Activated CD8-positive, alpha-beta memory T cell treated with anti-CD3 and anti-CD28 coated beads, Interleukin-2, amount 50 U/mL, for 24 hours (primary cell): ENCODE measurements around the gene NDUFAF2.

Source experiments
- DNase-seq: peaks from one replicate; pipeline ENCODE4 v3.0.0-alpha.2; 2020; ENCODE audit errors: extremely low read depth

The NDUFAF2 gene

DNA sequence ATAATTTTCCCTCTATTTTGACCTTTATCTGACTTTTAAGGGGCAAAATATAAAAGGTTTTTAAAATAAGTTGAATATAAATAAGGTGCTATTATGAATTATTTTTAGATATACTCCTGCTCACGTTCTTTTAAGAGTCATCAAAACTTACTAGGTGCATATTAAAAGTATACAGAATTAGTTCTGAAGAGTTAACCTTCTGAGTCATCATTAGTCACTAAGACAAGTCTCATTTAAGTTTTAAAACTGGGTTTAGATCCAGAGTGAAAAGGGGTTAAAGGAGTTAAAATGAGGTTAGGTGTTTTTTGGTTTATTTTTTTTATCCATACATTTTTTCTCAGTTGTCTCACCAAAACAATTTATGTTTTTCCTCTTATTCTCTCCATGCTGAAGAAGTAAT is 175.5 kb downstream of the NDUFAF2 start:
- no peak for DNase-seq

DNA sequence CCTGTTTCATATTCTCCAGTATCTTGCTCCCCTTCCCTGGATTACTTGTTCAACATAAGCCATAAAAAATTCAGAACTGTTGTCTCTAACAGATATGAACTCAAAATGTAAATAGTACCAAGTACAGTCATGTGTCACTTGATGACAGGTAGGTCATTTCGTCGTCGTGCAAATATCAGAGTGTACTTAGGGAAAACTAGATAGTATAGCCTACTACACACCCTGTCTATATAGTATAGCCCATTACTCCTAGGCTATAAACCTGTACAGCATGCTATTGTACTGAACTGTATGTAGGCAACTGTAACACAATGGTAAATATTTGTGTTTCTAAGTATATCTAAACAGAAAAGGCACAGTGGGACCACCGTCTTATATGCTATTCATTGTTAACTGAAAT is 178.1 kb downstream of the NDUFAF2 start:
- DNase-seq = no peak

DNA sequence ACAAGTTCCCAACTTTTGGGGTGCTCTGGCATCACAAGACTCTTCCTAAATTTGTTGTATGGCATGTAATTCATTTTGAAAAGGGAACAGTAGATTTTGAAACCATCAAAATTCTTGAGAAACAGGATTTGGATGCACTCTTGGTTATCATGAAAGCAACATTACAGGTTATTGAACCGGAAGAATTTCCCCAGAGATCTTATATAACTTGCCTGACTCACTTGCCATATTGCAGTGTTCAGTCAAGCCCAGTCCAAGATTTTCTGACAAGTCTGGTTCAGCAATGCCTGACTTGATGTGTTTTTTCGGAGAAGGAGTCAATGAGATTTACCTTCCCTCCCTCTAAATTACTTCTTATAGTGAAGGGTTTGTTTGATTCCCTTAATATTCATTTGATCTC is 185.3 kb downstream of the NDUFAF2 start:
- DNase-seq = no peak

DNA sequence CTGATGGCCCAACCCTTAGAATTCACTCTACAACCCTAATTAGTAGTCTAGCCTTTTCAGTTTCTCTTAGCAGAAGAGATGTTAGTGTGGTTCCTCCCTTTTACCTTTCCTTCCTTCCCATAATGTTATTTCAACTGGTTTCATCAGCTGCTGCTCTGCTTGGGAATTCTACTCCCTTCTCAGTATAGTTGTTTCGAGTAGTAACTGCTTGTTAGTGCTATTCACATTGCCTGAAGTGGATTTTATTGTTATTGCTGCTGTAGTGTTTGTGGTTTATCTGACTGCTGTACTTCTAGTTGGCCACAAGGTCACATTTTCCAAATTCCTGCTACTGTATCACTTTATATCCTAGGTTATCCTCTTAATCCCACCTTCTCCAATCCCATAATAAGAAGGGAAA is 187.6 kb downstream of the NDUFAF2 start:
- DNase-seq = no peak

DNA sequence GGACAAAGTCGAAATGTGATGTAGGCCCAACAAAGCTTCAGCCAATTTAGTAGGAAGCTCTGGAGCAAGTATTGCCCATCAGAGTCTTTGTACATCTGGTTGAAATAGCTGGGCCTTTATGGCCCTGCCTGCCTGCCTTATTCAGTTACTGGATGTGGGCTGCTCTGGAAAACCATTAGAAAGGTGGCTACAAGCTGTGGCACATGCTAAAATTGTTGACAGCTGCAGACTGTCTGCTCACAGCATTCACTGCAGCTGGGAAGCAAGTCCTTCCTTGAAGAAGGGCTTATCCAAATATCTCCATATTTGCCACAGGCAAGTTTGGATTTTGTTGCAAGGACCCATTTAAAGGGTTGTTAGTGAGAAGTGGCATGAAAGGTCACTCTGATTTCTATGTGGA is 192.8 kb downstream of the NDUFAF2 start:
- DNase-seq = no peak

DNA sequence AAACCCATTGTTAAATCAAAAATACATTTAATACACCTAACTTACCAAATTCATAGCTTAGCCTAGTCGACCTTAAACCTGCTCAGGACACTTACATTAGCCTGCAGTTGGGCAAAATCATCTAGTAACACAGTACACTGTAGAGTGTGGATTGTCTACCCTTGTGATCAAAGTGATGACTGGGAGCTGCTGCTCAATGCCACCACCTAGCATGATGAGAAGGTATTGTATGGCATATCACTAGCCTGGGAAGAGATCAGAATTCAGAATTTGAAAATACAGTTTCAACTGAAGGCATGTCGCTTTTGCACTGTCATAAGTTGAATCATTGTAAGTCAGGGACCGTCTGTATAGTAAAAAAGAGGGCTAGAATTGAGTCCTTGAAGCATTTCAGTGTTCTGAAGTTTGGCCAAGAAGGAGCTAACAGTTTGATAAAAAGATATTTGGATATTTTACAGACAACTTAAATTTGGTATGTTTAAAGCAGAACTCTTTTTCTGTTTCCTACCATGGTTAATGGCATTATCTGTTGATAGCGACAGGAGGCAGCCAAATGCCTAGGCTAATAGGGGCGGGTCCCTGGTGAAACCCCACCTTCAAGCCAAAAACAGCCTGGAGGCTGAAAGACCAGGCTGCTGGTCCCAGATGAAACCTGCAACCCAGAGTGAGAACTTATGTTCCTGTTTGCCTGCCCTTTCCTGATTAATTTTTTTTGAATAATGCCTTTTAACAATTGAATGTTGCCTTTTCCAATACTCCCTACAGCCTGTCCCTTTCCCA is 194.3 kb downstream of the NDUFAF2 start:
- no peak for DNase-seq

DNA sequence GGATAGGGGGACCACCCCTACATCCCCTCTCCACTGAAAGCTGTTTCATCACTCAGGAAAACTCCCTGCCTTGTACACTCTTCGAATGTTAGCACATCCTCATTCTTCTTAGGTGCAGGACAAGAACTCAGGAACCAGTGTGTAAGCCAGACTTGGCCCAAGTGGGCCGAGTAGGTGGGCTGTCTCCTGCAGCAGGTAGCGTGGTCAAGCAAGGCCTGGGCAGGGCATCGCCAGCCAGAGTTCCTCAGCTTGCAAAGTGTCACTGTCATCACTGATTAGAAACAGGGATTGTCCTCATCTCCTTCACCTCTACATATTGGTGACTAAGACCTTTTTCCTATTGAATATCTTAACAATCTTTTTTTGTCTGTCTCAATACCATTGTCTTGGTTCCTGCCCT is 194.9 kb downstream of the NDUFAF2 start:
- DNase-seq = no peak

DNA sequence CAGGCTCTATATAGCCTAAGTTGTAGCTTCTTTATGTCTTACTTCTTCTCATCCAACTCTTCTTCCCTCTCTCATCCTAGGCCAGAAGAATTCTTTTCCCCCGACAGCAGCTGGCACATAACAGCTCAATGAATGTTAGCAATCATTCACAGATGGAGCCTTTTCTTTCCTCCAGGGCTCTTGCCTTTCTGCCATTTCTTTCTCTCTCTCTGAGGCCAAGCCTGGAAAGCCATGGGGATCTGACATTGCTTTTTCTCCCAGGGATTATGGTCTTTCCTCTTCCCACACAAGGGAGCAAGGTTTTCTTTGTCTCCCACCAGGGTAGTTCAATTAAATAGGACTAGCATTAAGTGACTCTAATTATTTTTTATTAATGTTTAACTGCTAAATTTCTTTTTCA is 196.8 kb downstream of the NDUFAF2 start:
- no peak for DNase-seq

DNA sequence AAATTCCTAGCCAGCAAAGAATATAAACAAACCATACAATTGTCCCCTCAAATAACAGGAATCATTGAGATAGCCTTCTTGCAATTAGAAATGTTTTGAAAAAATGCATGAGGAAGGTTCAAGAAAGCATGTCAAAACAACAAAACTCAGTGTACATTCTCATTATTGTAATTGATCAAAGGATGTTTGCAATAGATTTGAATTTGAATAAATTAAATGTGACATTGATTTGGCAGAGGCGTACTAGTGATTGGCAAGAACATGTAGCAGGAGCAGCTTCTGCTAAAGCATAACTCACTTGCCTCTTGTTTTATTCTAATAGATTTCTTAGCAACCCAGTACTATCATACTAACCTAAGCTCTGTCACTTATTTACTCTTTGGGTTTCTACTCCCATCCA is 197.4 kb downstream of the NDUFAF2 start:
- no peak for DNase-seq

DNA sequence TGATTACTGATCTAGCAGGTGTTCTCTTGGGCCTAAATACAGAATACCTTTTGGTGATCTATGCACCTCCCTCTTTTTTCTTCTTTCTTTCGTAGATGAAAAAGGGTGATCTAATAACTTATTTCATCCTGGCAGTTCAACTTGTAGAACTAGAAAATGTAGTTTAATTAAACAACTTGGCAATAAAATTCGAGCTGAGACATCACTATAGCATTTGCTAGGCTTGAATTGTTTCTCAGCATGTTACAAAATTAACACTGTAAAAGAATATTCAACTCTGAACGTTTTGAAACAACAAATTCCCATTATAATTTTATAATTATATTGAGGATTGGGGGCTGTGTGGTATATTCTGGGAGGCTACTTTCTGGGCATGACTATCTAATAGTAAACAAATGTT is 197.8 kb downstream of the NDUFAF2 start:
- no peak for DNase-seq

DNA sequence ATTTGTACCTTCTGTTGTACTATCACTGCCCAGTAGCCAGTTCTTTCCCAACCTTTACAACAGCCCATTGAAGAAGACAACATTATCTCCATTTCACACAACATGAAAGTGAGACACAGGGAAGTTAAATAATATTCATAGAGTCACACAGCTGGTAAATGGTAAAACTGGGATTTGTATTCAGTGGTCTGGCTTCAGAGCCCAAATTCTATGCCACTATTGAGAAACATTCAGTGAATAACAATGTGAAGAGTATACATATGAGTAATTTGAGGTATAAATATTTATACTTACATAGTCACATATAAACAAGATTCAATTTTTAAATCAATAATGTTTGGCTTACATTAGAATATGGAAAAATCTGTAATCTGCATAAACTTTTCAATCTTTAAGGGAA is 203.5 kb downstream of the NDUFAF2 start:
- DNase-seq = no peak

DNA sequence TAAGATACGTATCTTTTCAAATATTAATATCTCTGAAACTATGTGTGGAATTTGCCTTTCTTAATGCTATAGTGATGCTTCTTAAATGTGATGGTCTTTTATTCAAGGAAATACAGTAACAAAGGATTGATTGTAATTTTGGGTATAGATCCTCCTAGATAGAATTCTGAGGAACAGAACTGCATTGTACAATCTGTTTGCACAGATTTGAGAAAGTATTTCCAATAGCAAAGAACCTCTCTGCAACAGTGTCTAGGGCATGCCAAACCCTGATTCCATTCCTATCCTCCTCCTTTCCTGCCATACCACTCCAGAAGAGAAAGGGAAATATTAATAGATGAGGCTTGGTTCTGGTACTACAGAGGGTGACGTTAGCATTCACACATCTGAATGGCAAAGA is 206.9 kb downstream of the NDUFAF2 start:
- DNase-seq = no peak

DNA sequence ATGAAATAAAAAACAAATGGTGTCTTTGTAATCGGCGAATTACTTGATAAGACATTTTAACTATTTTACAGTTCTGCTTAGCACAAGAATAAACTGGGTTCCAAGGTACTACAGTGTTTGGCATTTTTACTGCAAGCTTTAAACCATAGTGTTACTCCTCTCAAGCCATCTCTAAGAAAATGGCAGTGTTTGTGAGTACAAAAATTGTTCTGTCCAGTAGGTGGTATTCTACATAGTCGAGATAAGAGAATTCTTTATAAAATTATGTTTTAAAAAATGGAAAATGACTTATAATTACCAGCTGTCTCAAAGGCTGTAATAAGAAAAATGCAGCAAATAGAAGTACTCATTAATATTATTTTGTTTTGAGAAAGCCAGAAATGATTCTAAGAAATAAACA is 214.1 kb downstream of the NDUFAF2 start:
- no peak for DNase-seq

DNA sequence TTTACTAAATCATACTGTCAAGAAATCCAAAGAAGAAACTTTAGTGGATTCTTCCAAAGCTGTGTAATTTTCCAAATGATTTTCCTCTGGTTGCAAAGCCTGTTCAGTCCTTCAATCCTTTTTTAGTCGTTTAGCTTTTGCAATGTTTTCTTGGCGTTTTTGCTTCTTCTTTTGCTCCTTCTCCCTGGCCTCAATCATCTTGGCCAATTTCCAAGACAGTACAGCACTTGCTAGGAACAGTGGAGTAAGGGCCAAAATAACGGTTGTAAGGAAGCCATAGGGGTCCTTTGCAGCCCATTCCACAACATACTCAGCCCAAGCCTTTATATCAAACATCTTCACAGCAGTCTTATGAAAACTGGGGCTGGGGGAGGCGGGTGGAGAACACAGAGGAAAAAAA is 214.8 kb downstream of the NDUFAF2 start:
- no peak for DNase-seq

DNA sequence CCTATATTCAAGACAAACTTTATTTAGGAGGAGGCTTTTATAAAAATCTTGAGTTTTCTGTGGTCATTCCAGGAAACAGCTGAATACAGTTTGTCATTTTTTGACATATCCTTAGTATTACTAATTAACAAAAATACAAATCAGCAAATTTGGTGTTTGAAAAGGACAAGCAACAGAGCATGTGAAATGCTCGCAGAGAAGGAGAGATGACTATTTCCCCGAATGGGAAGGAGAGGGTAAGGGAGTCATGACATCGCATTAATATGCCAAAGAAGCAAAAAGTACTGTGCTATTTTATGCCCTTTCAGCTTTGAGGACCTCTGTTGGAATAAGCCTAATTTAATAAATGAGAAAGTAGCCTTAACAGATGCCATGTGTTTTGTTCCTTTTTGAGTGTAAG is 215.5 kb downstream of the NDUFAF2 start:
- DNase-seq = no peak

DNA sequence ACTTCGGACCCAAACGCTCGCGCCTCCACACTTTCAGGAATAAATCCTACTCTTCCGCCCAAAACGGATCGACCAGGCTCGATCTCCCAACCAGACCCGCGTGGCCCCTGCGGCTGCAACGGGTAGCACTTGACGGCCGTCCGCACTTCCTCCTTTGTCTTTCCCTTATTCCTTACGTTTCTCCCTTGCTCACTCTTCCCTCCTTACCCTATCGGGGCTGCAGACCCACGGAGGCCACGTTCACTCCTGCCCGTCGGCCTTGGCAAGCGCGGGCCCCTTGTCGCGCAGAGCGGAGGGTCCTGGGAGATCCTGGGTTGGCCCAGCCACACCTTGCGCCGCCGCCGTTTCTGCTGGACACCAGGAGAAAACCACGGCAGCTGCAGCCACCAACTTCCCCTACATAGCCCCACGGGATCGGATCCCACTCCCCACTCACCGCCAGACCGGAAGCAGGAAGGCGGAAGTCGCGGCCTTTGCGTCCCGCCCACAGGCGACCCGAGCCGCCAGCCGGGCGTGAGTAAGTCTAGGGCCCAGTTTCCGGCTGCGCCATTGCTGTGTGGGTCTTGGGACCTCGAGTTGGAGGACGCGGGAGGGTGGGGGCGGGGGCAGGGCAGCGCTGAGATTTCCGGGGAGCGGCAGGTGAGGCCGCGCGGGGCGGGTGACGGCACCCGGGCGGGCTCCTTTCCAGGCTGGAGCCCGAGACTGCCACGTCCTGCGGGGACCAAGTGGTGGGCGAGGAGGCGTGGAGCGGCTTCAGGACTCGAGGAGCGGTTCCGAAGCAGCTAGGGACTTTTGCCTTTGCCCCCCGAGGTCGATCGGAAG is 217.2 kb downstream of the NDUFAF2 start, which contains the start of gene SMIM15:
Gene SMIM15 (minus strand): TSS at position 459 of the 822 bp plus-strand sequence. CDS start 2,297 bp downstream, outside the sequence.
- peak; percentile 63 for DNase-seq

DNA sequence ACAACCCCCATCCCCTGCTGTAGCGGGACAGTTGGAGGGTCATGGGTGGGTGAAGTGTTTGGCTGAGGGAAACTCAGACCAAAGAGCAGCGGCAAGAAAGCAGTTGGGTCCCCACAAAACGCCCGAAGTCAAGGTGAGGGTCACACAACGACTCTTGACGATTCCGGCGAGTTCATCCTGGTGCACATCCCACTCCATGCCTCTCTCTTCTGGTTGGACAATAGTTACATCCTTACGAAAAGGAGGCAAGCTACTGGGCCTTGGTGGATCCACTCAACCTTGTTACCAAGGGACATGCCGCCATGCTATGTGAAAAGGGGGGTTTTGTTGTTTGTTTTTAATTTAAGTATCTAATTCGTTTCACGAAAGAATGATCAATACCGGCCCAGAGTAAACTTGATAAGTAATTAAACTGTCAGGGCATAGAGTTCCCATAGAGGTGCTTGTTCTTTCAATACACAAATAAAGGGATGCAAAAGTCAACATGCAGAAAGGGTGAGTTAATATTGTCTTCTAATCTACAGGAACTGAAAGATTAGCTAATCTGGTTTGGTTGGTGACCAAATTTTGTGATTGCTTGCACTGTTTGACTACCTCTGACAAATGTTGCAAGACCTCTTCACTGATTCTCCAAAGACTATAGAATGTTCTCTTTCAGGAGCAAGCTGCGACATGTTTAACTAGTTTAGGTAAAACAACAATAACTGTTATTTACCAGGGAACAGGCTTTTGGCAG is 218.0 kb downstream of the NDUFAF2 start:
- no peak for DNase-seq

DNA sequence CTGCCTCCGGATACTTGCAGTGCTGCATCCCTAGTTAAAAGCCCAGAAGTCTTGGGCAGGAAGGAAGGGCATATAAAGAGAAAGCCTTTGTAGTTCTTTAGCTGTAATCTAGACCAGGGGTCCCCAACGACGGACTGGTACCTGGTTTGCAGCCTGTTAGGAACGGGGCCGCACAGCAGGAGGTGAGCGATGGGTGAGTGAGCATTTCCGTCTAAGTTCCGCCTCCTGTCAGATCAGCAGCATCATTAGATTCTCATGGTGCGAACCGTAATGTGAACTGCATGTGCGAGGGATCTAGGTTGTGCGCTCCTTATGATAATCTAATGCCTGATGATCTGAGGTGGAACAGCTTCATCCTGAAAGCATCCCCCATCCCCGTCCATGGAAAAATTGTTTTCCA is 218.9 kb downstream of the NDUFAF2 start:
- no peak for DNase-seq

DNA sequence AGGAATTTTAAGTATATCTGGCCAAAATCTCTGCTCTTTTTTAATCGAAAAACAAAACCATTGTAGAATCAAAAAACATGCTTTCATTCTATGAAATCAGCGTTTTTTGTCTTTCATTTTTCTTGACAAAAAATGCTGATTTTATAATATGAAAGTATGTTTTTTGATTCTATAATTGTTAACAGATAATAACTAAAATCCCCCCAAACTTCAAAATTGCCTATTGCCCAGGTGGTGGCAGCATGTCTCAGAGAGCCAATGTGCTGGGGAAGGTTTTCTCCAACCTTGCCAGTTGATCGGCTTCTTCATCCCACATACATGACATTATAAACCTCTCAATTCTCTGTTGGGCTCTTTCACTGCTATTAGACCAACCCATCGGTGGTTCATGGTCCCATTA is 222.4 kb downstream of the NDUFAF2 start:
- DNase-seq = no peak

DNA sequence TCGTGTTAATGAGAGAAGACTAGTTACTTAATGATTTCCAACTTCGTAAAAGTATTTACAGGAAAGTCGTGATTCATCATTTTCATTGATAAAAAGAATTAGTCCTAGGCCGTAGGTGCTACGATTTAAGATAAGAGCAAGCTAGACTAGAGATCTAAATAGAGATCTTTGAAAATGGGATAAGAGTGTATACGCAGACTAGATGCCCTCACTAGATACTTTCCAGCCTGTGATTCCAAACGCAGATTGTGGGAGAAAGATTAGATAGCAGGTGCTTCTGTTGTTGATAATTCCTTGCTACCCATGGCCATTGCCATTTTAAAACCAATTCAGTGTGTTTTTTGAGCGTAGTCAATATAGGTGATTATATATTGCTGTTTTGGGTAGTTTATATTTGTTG is 223.9 kb downstream of the NDUFAF2 start:
- DNase-seq = no peak

DNA sequence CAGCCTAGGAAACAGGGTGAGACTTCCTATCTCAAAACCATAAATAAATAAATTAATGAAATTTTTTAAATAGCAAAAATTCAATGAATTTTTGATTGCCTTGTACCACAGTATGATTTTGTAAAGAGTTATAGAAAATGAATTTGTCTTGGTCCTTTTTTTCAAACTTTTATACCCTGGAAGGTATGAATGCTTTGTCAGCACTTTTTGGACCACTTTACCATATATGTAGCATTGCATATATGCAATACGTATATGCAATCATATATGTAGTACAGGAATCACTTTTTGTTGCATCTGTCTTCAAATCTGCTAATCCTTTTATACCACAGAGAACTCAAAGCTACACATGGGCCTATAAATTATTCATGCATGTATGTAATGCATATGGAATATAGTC is 226.5 kb downstream of the NDUFAF2 start:
- no peak for DNase-seq

DNA sequence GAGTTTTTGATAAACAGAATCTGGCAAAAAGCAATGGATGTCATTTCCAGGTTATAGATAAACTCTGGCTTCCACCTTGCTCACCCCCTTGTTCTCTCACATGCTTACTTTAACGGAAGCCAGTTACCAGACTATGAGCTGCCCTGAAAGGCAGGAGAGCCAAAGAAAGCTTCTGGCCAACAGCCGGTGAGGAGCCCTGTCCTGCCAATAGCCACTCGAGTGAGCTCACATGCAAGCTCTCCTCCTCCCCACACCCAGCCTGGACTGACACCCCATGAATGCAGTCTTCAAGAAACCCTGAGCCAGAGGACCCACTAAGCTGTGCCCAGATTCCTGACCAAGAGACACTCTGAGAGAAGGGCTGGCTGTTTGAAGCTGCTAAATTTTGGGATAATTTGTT is 231.6 kb downstream of the NDUFAF2 start:
- DNase-seq = no peak

DNA sequence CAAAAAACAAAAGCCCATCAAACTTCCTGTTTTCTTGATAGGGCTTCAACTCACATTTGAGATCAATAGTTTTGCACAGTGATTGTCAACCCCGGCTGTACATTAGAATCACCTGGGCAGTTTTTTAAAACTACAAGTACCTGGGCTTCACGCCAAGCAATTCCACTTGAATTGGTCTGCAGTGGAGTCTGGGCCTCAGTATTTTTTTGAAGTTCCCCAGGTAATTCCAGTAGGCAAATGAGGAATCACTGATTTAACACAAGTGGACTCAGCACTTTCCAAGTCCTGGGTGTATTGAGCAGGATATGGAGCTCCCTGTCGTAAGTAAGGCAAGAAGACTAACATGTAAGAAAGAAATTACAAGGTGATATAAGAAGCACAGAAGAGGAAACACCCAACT is 232.1 kb downstream of the NDUFAF2 start:
- no peak for DNase-seq
